GM21576 (cell line): ENCODE results near the gene AADACL2.
"Not testable (repeated sequence)": the region's sequence is repeated elsewhere in the genome, so short reads cannot be mapped to it uniquely, and the experiment has no call there.

Experiments used
- ATAC-seq: cut with Tn5 transposase; IDR thresholded peaks from one replicate; pipeline ENCODE4 v1.9.1; 2021; ENCODE audit warnings: mild to moderate bottlenecking, moderate library complexity; ENCODE audit not compliant: unreplicated experiment

AADACL2 gene

DNA sequence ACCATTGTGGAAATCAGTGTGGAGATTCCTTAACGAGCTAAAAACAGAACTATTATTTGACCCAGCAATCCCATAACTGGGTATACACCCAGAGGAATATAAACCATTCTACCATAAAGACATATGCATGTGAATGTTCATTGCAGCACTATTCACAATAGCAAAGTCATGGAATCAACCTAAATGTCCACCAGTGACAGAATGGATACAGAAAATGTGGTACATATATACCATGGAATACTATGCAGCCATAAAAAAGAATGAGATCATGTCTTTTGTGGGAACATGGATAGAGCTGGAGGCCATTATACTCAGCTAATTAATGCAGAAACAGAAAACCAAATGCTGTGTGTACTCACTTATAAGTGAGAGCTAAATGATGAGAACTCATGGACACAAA, 31.0 kb downstream of the AADACL2 start:
- not testable (repeated sequence) for ATAC-seq

DNA sequence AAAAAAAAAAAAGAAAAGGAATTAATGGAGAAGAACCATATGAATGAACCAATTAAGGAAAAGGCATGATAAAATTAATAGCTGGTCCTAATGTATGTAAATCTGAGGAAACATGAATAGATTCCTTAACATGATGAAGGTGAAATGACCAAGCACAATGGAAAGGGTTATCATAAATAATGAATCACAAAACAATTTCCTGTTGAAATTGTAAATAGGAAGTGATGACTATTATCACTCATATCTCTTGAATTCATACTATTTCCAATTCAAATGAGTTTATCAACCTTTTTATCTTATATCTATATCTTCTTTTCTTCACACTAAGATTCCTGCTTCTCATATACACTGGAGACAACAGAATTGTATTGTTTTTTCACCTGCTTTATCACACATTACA, 32.0 kb downstream of the AADACL2 start:
- ATAC-seq: no peak

DNA sequence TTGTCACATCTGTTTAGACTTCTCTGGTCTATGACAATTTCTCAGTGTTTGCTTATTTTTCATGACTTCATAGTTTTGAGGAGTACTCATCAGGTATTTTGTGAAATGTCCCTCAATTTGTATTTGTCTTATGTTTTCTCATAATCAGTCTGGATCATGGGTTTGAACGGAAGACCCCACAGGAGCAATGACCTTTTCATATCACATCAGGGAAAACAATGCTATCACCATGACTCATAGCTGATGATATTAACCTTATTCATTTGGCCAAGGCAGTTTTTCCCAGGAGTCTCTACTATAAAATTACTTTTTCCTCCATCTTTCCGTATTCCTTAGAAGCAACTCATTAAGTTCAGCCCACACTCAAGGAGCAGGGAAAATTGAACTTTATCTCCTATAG, 32.7 kb downstream of the AADACL2 start:
- no peak for ATAC-seq

DNA sequence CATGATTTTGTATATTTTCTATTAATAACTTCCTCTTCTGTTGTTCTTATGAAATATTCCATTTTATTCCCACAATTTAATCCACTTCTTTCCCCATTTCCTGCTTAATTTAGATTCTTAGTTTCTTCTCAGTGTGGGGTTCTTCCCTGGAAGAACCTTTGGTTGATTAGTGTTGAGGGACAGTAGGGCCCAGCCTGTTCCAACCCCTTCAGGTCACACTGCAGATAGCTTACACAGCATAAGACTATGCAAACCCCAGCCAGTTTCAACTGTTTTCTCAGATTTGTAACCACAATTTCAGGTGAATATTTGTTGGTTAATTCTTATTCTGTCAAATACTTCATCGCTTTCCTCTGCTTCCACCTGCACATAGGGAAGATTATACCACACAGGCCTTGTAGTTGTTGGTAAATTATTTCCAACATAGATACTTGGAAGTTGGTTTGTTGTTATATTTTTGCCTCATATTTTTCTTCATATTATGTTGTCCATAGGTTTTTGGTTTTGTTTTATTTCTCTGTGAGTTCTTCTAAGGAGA, 34.7 kb downstream of the AADACL2 start:
- ATAC-seq: no peak

DNA sequence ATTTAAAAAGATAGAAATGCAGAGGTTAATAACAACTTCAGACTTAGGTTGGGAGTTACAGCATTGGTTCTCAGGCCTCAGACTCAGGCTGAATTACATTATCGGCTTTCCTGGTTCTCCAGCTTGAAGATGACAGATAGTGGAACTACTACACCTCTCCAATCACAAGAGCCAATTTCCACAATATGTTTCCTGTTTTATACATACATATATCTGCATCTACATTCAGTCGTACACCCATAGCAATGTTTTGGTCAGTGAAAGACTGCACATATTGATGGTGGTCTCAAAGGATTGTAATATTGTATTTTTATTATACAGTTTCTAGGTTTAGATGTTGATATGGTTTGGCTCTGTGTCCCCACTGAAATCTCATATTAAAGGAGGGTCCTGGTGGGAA, 35.4 kb downstream of the AADACL2 start:
- no peak for ATAC-seq

DNA sequence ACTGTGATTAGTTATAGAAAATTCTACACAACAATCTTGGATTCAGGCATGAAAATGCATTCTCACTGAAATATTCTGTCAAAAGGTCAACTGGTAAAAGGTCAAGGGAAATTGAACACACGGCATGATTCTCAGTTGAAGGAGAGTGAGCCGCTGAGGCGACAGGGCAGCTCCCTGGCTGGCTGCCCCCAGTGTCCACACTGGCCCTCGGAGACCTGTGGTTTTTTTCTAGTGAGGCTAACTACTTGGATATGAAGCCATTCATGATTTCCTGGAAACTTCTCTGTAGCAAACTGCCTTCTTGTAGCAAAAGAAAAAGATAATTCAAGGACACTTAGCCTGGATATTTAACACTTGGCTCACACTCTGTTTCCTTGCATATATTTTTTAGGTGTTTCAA, 37.2 kb downstream of the AADACL2 start:
- ATAC-seq: no peak

DNA sequence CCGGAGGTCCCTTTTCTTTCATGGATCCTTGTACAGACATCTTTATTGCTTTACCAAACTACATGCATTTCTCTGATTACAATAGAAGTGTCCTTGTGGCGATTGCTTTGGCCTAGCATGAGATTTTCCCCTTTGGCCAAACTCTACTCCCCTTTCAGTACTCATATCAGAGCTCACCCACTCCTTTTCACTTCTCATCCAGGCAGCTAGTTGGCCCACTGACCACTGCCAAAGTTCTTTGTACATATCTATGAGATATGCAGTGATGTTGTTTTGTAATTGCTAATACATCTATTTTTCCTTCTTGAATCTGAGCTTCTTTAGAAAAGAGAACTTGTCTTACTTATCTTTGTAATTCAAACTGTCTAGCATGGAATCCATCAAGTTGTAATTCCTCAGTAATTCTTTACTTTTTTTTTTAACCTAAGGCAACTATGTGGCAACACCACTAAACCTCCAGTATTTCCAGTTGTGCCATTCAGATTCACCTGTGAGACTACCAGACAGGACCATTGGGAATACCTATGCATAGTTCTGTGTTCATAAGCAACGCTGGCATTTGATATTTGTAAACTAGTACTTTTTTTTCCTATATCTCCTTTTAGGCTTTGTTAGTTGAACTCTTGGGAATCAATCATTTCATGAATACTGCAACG, 39.2 kb downstream of the AADACL2 start:
- no peak for ATAC-seq

DNA sequence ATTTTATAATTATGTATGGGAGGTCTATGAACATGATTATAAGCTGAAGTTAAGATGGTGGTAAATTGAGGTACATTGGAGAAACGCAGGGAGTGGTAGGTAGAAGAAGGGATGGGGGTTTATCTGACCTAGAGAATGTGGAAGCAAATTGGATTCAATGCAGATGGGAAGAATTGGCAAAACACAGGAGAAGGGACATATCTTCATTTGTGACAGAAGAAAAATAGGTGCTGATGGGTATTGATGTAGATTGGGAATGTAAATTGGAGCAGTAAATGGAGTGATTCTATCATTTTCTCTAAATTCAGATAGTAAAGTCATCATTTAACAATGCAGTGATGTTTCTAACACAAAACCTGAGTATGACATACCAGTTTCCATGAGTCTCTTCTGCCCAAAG, 40.5 kb downstream of the AADACL2 start:
- no peak for ATAC-seq

DNA sequence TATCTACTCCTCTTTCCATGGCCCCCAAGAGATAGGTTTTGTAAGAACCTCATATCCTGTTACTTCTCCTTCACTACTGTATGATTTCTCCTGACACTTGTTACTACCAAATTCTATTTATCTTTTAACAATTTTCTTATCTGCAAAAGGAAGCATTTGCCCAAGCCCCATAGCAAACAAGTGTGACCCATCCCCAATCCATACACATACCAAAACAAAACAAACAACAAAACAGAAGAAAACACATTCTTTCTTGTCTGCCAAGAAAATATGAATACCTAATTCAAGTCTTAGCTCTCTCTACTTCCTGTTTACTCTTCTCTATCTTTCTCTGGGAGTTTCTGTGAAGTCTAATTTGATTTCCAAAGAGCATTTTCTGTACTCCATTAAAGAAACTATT, 41.2 kb downstream of the AADACL2 start:
- no peak for ATAC-seq

DNA sequence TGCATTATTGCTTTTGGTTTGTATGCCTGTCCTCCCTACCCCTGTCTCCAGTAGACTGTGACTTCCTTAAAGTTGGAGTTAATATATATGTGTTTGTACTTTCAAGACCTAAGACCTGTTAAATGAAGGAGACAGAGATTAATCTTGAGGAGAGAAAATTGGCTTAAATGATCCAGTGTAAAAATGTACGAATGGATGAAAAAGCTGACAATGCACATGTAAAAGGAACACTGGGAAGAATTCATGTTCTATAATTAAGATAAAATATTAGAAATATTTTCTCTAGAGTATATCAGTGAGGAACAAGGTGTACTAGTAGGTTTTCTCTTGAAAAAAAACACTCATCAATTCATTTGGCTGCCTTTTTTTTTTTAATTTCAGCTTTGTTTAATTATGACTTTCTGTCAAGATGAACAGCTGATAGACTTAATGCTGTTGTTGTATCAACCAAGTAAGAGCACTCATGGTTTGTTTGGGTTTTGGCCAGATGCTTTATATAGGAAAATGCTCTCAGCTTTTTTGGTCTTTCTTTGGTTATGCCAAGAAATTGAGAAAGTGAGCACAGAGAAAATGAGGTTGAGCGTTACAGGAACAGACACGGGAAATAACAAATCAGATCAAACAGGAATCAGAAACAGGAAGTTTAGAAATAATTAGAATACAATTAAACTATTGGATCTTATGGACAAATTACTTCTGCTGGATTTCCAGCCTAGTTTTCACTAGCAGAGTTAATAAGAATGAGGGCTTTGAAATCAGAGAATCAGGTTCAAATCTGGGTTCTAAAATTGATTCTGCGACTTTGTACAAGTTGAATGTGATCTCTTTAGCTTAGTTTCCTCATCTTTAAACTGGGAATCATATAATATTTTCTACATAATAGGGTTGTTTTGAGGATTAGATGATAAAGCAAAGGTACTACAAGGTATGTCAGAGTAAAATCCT, 41.9 kb downstream of the AADACL2 start:
- ATAC-seq: no peak

DNA sequence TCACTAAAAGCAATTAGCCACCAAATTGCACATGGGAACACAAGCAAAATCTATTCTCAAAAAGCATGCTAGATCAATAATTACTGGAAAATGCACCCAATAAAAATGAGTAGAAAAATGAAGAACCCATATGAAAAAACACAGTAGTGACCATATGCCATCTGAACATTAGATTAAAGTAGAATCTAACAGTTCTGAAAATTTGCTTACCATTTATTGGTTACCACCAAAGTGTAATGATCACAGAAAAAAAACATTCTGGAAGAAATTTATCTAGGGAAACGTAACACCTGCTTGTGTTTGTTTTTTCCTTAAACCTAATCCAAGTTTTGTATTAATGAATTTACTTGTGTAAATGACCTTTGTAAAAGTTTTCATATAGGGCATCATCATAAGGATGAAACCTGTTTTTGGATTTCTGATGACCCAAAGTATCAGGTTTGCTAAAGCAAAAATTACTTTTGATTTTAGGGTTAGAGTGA, 42.6 kb downstream of the AADACL2 start:
- ATAC-seq: no peak

DNA sequence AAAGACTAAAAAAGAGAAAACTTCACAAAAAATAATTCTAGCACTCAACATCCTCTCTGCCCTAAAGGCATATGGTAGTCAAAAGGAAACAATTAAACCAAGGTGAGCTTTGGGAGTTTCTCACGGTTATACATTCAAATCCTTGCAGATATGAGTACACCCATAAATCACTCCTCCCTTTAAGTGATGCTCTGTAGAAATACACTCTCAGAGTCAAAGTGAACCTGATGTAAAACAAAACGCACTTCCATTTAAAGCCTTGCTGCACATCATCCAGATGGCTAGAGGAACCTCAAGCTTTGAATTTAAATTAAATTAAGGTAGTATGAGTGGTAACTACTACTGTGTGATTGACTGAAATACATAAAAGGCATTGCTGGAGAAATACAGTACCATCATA, 44.2 kb downstream of the AADACL2 start:
- no peak for ATAC-seq

DNA sequence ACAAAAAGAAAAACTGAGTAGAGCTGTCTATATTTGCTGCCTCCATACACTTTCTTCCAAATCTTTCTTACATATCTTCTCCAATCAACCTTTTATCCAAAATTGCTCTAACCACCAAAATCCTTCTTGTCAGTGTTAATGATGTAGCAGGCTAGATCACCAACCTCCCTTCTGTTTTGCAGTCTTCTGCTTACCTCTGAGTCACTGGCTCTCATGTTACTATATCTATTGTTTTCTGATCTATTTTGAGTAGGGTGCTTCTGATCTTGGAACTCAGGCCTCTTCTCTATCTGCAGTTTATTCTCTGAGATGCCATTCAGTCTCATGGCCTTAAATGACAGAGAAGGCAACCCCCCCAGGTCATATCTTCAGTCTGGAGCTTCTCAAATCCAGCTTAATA, 53.9 kb downstream of the AADACL2 start:
- ATAC-seq: no peak

DNA sequence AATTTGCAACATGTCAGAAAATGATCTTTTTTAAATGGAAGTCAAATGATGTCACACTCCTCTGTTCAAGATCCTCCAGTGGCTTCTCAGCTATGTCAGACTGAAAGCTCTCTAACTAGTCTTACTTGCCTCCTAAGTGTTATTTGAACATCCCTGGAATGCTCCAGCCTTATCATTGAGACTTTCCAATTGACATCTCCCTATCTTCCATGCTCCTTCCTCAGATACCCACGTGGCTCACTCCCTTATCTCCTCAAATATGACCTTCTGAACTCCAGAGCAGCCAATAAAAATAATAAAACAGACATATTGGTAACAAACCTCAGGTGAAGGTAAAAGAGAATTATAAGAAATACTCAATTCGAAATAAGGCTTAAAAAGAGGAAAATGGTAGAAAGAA, 54.7 kb downstream of the AADACL2 start:
- ATAC-seq: no peak

DNA sequence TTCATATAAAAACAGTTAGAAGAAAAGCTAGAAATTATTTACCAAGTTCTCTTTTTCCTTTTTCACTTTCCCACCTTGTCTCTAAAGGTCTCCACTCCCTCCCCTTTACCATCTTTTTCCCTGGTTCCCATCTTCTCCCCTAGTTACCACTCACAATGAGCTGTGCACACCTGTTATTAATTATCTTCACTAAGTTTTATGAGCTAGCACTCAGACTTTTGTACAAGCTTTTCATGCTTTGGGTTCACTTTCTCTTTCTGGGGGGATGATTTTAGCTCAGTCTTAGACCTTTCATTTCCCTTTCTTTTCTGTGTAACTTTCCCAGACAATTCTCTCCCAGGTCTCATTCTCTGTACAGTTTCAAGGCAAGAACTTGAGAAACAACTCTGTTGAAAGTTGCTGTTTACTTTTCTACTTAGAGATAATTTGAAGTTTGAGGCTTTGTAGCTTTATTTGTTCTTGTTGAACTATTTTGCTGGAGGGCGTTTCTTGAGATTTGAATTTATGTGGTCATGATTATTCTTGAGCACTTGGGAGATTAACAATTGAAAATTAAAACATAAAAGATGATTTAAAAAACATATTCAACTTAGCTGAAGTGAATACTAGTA, 56.2 kb downstream of the AADACL2 start:
- ATAC-seq: no peak

DNA sequence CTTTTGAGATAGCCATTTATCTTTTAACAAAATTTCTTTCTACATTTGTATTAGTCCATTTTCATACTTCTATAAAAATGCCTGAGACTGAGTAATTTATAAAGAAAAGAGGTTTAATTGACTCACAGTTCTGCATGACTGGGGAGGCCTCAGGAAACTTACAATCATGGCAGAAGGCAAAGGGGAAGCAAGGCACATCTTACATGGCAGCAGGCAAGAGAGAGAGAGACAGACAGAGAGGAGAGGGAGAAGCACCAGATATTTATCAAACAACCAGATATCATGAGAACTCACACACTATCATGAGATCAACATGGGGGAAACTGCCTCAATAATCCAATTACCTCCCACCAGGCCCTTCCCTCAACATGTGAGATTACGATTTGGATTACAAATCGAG, 57.0 kb downstream of the AADACL2 start:
- ATAC-seq: not testable (repeated sequence)

DNA sequence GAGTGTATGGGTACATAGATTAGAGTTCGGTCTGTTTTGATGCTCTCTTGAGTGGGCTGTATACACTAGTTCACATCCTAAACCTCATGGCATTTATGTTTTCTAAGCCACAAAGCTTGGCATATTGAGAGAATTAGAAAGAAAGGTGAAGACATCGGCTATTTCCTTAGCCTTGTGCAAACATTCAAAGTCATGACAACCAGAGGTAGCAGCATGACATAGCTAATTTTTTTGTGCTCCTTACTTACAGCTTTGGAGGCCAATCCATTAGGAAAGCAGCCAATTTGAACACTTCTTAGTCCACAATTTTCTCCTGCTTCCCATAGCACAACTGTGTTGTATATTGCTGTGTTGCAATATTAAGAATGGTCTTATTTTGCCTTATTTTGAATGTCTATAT, 58.7 kb downstream of the AADACL2 start:
- no peak for ATAC-seq

DNA sequence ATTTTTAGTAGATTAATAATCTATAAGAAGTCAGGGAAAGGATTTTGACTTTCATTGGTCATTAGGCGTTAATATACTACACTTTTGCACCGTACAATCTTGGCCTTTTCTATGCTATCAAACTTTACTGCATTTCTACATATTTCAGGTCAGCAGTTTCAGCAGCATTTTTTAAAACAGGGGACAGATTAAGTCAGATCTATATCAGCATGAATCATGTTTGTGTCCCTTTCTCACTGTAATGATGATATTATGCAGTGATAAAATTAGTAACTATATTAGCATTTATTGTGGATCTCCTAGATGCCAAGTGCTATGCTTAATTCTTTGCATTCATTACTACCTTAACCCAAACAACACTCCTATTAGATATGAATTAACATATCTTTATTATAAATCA, 59.9 kb downstream of the AADACL2 start:
- ATAC-seq: no peak

DNA sequence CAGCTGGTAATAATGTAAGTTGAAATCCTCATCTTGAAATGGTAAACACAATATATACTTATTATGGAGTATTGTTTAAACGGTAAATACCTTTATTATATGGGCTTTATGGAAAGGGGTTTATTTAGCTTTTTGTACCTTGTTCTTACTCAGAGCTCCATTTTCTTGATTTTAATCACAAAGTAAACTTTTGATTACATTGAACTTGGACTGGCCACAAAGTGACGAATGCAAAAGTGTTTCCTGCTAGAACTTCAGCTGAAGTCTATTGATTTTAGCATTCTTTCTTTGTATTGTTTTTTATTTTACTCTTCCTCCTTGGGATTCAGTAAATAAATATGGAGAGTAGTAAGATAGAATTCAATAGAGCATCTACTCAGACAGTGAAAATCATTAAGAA, 60.4 kb downstream of the AADACL2 start:
- ATAC-seq: no peak

DNA sequence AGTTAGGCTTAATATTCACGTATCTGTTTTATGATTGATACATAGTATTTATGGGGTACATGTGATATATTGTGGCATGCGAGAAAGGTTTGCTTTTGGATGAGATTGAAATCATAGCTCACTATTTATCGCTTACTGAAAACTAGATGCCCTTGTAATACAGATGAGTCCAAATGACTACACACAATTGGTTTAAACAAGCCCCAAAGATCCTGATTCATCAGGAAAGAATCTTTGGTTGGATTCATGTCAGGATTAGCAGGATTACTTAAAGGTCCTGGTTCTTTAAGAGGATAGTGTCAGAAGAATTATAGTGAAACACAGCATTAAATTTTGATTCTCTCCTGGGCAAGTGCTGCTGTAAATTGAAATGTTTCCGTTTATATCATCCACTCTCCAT, 61.5 kb downstream of the AADACL2 start:
- no peak for ATAC-seq

DNA sequence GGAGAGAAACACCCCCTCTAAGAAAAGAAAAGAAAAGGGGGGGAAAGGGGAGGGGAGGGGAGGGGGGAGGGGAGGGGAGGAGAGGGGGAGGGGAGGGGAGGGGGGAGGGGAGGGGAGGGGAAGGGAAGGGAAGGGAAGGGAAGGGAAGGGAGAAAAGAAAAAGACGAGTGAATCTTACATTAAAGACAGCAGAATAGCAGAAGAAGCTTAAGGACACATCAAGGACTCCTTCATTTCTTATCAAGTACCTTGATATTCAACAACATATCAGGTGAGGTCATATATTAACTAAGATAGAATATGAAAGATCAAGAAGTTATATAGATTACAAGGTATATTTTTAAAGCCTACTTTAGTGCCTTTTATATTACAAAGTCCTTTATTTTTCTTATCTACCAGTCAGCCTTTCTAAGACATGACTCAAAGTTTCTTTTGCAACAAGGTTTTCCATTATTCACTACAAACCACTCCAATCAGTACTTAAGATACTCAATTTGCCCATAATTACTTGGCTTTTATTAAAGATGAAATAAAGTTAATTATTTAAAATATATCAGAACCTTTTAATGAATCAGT, 62.5 kb downstream of the AADACL2 start:
- no peak for ATAC-seq
